NOMO-1 (cell line): ENCODE data around the gene FAM53B.

Experiments used
- DNase-seq, 2 experiments: peaks; one replicate each; lab custom pipeline; 2025; ENCODE audit not compliant: unreplicated experiment in 2 of 2; lab: John Stamatoyannopoulos, UW

FAM53B gene

DNA sequence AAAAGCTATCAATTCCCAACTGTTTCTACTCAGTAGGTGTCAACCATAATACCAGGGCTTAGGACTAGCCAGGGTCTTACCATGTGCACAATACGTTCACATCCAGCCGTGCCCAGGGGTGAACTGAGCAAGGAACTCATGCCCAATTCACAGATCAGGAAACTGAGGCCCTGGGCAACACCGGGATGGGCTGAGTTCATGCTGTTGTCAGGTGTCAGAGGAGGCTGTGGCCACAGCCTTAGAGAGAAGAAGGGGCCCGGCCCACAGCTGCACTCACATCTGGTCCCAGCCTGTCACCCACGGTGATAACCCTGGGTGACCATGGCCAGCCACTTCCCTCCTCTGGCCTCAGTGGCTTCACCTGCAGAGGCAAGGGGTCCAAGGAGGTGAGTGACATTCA is 92.0 kb downstream of the FAM53B start:
- DNase-seq, result no peak

DNA sequence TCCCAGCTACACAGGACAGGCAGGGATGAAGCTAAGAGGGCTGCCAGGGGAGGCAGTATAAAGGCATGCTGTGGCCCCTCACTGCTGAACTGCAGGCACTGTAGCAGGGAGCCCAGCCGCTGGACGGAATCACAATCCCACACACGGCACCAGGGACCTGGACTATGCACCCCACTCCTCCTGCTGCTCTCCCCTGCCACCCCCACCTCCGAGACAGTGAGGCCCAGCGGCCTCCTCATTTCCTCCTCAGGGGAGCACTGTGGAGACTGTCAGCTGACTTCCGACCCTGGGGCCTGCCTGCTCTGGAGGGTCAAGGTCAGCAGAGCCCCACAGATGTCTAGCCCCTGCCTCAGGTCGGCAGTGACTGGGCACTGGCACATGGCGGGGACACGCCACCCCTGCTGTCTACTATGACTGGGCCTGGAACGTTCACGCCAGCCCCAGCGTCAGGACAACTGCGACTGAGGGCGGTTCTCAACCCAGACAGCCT is 92.7 kb downstream of the FAM53B start:
- DNase-seq, result no peak

DNA sequence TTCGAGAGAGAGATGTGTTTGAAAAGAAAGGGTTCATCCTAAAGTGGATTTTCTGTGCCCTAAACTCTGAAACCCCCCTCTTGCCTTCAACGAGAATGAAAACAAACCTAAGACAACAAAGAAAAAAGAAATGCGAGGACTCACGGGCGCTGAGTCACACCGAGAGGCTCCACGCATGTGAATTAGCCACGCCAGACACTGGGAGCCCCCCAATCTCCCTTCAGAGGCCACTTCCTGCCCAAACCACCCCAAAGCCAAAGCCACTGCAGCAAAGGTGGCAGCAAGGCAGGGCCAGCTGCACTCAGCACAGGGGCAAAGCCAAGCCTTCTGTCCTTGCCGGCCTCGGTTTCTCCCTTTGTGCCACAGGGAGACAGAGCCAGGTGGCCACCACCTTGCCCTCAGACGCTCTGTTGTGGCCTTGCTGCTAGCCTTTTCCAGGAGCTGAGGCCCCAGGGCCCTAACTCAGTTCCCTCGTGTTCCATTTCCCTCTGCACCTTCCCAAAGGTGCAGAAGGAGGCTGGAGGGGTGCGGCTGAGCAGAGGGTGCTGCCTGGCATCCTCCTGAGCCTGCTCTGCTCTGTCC is 93.3 kb downstream of the FAM53B start:
- no peak for DNase-seq

DNA sequence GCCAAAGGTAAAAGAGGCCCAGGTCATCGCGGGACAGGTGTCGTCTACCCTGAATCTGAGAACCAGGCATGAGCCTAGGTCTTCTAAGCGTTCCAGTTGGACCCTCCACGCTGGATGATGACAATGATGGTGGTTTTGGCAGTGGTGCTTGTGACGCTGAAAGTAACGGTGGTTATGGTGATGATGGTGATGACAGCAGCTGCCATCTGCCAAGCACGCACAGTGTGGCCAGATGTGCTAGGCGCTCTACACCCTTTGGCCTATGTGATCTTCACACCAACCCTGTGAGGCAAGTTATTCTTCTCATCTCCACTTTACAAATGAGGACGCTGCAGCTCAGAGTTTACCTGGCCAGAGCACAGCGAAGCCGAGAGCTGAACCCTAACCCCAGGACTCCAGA is 93.9 kb downstream of the FAM53B start:
- no peak for DNase-seq

DNA sequence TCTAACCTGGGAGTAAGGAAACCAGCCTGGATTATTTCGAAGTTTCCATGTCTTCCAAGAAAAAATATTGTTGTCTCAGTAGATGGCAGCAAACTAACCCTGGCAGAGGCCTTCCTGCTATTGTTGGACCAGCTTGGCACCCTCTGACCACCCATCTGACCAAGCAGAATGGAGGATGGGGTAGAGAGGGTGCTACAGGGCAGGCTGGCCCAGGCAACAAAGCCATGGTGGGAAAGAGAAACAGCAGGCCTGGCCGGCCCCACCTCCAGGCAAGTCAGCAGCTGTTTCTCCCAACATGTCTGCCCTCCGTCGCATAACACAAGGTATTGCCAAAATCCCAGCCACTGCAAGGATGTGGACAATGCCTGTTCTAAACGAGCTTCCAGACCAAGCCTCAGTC is 95.0 kb downstream of the FAM53B start:
- DNase-seq, result peak in 1 of 2 experiments; percentile 11

DNA sequence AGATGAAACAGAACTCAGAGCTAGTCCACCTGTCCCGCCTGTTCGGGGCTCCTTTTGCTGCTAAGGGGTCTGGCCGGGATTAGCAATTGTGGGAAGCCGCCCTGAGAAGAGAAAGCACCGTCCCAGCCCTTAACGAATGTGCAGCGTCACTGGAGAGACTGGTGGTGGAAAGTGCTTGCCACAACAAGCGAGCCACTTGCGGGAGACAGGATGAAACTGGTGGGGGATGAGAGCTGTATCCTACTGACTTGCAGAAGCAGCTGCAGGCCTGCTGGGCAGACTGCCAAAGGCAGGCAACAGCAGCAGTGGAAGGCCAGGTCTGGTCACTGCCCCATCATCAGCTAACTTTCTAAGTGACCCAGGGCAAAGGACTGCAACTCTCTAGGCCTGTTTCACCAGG is 95.4 kb downstream of the FAM53B start:
- peak; percentile 54 to 71 for DNase-seq

DNA sequence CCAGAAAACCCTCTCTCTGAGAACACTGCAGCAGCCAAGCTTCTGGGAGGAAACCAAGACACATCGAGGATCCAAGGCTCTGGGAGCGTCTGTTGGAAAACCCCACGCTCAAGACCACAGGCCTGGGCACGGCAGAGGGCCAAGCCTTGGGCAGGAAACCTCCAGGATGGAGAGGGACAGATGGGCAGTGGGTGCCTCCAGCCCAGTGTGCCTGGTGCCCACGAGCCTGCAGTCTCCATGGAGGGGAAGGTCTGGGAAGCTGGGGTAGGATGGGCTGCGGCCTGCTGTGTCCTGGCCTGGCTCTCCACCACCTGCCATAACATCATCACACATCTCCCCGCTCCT is 96.1 kb downstream of the FAM53B start:
- no peak for DNase-seq

DNA sequence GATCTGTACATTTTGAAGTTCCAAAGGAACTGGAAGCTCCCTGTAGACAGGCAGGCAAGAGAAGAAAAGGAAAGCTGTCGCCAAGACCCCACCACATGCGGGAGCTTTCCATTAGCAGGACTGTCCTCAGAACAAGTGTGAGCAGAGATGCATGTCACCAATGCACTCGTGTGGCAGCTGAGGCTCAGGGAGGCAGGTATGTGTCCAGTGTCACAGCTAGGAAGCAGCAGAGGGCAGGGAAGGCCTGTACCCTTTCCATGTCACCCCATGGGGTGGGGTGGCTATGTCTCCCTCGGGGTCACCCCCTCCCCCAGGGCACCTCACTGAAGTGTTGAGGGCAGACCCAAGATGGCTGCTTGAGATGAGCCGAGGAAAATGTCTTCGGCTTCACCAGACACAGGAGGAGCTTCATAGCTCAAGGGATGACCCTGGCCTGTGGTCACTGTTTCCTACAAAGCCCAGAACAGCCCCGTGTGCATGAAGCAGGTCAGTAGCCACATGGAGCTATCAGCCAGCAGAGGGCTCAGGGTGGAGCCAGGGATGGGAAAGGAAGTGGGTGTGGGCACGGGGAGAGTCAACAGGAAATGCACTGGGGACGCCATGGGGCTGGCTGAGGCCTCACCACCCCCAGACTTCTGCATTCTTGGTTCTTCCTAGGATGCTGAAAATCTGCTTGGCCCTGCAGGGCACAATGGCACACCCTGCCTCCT is 96.6 kb downstream of the FAM53B start:
- peak; percentile 92 to 97 for DNase-seq

DNA sequence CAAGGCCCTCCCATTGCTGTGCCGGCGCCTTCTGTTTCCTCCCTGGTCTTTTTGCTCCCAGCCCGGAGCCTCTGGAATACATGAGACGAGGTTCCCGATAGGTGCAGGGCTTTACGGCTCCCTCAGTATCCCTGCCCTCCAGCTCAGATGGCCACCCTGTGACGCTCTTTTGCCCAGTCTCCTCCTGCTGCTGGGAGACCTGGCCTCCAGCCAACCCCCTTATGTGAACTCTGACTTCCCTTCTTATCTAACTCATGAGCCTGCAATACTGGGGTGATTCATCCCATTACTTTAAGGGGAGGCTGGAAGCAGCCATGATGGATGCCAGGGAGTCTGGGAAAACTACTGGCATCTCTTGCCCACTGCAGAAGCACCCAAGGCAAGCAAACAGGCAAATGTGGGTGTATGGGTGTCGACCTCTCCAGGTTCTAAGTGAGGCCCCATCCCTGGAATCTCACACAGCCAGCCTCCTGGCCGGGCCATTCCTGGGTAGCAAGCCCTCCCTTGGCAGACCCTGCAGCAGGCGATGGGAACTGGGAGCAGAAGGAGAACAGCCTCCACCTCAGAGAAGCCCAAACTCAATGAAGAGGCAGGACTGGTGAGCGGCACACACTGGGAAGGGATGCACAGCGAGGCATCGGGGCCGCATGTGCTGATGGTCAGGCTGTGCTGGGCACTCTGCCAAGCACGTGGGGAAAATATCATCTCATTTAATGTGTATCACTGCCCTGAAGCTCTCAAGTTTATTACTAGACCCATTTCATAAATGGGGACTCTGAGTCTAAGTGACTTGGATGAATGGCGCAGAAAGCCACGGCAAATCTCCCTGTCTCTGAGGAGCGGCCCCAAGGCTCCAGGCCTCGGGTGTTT is 97.5 kb downstream of the FAM53B start:
- DNase-seq, result no peak

DNA sequence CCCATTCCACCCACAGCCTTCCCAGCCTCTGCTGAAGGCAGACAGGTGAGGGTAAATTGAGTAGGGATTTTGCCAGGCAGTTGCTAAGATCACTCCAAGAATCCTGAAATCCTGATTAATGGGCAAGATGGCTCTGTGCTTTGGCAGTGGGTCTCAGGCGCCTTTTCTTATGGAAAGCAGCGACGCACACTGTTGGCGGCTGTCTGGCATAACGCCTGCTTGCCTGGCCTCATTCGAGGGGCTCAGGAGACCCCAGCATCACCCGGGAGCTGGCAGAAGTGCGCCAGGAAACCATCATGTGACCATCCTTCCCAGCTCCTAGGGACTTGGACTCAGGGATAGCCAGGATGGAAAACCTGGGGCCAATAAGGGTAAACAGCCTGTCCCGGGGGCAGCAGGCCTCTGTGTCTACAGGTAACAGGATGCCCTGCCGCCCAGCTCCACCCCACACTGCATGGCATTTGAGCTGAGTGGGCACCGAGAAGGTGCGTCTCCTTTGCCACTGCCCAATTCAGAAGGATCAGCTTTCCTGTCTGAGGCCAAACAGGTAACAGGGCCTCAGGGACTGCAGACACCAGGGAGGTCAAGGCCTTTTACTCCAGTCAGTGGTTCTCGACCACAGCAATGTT is 98.6 kb downstream of the FAM53B start:
- no peak for DNase-seq

DNA sequence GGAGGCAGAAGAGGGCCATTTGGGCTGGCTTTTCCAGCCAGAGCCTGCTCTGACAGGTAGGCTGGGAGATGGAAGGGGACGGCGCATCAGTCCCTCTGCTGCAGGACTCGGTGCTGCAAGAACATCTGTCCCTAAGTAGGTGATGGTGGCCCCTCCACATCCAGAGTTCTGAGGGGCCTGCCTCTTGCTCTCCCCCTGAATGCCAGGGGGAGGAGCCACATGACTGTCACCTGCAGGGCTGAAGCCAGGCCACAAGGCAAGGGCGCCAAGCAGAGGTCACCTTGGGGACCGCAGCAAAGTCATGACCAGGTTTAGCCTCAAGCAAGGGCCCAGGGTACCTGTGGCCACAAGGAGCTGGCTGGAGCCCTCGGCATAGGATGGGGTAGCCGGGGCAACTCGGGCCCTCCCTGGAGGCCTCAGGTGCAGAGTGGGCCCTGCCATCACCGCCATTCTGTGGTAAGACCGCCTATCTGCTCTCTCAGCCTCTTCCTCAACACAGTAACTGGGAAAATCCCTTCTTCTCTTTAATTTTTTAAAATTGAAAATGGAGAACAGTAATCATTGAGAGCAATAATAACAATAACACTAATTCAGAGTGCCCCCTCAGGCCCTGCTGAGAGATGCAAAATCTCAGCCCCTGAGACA is 99.3 kb downstream of the FAM53B start:
- DNase-seq, result no peak

DNA sequence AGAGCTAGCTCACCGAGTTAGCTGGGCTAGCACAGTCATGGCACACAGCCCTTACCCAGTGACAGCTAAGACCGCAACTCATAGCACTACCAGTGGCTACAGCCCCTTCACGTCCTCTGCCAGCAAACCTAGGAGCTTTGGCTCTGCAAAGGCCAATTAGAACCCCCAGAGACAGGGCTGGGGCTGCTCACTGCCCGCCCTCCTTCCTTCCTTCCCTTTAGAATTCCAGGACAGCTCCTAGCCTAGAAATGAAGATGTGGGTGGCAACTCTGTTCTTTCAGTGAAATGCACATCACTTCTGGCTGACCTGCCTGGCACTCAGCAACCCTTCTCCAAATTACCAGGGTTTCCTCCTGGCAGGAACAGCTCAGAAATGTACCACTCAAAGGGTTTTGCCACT is 99.9 kb downstream of the FAM53B start:
- no peak for DNase-seq

DNA sequence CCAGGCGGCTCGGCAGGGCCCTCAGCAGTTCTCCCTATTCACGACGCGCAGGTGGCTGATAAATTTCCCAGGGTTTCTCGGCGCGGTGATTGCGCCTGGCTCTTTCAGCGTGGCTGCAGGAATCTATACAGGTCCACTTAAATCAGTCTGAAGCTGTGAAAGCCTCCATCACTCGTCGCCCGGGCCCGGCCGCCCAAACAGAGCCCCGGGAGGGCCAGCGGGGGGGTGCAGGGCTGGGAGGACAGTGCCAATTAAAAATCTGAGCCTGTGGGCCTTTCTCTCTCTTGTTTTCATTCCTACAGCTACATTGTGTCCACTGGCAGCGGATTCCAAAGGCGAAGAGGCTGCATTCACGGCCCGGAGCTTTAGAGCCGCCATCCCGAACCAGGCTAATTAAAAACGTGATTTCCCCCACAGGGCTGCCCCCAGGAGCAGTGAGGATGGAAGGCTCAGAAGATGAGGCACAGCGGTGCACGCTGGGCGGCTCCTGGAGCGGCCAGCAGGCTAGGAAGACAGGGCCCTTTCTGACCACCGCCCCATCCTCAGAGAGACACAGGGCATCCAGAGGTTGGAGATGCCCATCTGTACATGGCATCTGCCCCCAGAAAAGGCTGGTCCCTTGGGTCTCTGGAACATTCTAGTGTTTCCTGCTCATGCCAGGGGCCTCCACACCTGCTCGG is 100.7 kb downstream of the FAM53B start:
- no peak for DNase-seq

DNA sequence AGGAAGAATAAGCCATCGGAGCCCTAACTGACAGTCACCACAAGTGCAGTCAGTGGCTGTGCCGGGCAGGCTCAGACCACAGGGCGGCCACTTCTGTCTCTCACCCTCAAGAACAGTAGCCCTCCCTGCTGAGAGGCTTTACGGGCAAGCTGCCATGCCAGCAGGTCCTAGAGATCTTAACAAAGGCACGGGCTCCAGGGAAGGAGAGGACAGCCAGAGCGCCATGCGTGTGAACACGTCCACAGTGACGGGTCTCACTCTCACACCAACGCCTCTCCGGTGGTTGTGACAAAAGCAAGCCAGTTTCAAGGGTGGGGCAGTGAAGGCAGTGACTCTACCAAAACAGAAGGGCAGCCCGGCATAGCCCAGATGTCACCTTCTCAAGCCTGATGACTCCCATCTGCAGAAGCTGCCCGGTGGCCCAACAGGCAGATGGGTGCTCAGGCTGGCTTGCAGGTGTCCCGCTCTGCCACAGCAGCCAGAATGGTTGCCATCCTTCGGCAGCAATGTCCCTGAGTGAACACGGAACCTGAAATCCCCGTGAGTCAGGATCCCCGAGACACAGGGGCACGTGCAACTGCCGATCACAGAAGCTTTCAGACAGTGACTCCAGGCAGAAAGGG is 102.0 kb downstream of the FAM53B start:
- no peak for DNase-seq

DNA sequence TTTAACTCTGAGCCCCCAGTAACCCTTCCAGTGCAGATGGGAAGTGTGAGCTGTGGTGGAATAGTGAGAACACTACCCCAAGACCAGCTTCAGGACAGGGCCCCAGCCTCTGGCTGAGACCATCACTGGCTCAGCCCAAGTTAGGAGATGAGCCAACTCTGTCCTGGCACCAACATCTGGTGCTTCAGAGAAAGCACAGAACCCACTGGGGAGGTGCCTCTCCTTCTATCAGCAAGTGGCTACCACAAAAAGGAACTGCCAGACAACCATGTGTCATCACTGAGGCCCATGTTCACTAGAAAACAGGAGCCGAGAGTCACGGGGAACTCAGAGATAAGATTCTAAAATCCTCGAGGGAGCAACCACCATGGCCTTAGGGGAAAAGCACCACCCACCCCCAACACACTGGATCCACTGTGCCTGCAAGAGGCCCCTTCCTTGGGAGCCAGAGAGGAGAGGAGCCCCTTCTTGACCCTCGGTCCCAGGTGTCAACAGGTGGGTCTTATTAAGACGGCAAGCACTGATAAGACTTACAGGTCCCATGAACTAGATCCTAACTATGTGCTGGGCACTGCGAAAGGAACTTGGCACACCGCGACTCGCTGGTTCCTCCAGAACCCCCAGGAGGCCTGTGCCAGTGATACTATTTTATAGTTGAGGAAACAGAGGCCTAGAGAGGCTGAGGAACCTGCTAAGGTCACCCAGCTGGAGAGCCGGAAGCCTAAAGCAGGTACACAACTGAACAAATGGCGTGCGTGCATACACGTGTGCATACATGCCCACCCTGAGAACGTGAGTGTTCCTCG is 102.7 kb downstream of the FAM53B start:
- DNase-seq, result peak; percentile 82 to 90

DNA sequence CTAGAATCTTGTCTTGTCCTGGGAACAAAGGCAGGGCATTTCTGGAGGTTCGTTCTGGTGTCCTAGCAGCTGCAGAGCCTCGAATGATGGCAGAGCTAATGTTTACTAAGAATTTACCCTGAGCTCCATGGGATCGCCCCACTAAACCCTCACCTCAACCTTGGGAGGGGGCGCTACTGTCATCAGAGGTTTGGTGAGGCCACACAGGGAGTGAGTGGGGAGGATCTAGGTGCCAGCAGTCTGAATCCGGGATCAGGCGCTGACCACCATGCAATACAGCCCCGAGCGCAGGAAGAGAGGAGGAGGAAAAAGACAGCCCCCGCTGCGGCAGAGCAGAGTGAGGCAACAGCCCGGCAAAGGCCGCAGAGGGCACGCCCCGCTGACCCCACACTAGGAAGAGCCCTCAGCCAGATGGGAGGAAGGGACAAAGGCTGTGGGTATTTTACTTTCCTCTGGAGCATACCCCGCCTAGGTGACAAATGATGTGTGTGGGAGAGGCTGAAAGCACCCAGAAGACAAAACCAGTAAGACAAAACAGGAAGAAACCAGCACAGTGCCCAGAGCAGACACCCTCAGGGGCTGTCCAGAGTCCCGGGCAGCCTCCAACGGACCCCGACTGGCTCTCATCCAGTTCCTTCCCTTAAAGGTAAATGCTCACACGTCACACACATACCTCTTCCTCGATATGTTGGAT is 103.5 kb downstream of the FAM53B start:
- peak; percentile 32 to 53 for DNase-seq

DNA sequence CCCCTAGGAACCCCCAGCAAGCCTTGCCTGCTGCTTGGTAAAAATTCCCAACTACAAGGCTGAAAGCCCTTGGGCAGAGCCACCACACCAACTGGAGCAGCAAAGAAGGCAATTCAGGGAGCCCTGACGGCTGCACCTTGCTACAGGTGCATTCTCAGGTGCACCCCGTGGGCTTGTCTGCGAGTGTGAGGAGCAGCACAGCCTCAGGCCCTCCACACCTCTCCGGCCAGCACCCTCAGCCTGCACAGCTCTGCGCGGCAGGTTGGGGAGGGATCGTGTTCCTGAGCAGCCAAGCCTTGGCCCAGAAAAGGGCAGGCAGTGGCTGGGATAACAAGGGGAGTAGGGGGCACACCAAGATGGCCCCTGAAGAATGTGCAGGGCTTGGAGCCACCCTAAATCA is 104.1 kb downstream of the FAM53B start:
- no peak for DNase-seq

DNA sequence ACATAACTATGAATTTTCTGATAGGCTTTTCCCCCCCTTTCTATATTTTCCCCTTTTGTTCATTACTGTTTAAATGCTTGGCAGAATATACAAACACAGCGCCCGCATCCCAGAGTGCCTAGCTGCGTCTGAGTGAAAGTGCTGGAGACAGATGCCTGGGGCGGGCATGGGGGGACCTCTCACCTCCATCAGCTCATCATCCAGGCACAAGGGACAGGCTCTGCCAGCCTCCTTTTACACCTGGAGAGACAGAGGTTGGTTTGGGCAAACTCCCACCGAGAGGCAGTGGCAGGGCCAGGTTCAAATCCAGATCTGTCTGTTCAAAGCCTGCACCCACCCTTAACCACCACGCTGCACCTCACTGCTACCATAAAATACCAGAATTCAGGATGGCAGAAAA is 104.5 kb downstream of the FAM53B start:
- no peak for DNase-seq
